ENCODE measurements around the gene ASCC3. TPM values are rescaled to one million over a fixed set of nuclear protein-coding genes. Genes with fewer than 3 reads are reported as not detected.

The ASCC3 gene, protein sequence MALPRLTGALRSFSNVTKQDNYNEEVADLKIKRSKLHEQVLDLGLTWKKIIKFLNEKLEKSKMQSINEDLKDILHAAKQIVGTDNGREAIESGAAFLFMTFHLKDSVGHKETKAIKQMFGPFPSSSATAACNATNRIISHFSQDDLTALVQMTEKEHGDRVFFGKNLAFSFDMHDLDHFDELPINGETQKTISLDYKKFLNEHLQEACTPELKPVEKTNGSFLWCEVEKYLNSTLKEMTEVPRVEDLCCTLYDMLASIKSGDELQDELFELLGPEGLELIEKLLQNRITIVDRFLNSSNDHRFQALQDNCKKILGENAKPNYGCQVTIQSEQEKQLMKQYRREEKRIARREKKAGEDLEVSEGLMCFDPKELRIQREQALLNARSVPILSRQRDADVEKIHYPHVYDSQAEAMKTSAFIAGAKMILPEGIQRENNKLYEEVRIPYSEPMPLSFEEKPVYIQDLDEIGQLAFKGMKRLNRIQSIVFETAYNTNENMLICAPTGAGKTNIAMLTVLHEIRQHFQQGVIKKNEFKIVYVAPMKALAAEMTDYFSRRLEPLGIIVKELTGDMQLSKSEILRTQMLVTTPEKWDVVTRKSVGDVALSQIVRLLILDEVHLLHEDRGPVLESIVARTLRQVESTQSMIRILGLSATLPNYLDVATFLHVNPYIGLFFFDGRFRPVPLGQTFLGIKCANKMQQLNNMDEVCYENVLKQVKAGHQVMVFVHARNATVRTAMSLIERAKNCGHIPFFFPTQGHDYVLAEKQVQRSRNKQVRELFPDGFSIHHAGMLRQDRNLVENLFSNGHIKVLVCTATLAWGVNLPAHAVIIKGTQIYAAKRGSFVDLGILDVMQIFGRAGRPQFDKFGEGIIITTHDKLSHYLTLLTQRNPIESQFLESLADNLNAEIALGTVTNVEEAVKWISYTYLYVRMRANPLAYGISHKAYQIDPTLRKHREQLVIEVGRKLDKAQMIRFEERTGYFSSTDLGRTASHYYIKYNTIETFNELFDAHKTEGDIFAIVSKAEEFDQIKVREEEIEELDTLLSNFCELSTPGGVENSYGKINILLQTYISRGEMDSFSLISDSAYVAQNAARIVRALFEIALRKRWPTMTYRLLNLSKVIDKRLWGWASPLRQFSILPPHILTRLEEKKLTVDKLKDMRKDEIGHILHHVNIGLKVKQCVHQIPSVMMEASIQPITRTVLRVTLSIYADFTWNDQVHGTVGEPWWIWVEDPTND (N-terminal part only)
- 22.6 and 25.9 TPM in 2 replicates for total RNA-seq (2014; rRNA removed; shearing (Covaris generic); ENCODE audit: low replicate concordance)

DNA sequence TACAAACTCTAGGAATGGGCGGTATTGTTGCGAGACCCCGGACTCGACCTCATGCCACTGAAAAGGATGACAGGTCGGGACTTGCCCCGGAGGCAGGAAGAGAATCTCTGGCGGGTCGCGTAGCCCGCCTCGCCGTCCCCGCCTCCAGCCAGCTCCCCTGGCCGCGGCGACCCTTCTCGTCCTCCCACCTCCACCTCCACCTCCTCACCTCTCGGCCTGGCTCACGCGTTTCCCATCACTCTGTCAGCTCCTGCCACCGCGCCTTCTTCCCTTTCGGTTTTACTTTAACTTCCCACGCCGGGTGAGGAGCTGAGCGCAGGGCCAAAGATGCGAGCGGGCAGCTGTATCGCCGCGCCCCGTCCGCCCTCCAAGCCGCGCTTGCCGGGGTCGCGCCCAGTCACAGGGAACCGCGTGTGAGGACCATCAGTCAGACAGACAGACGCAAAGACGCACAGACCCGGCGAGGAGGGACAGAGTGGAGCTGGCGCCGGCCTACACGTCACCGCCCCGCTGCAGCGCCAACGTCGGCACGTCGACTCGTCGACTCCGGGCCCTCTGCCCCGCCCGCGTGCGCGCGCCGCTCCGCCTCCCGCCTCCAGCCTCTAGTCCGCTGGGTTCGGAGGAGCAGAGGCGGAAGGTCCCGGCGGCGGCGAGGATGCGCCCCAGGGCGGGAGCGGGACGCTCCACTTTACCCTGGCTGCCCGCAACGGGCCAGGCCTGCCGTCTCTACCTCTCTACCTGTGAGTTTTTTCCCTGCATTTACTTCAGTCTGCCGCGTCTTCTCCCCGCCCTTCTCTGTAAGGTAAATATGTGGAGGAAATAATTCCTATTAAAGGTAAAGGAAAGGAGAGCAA, at the start of gene ASCC3:
Gene ASCC3, minus strand, starts transcription at position 477 of the 854 bp plus-strand sequence. CDS start 13,332 bp downstream, outside the sequence.
- peak; percentile 91 for DNase-seq (ENCODE audit: low read depth)
- in situ Hi-C loops (cut with HindIII; ENCODE audit: low pct_unique_long_range_greater_than_20kb, low sequenced_read_pairs), result no loop called here

DNA sequence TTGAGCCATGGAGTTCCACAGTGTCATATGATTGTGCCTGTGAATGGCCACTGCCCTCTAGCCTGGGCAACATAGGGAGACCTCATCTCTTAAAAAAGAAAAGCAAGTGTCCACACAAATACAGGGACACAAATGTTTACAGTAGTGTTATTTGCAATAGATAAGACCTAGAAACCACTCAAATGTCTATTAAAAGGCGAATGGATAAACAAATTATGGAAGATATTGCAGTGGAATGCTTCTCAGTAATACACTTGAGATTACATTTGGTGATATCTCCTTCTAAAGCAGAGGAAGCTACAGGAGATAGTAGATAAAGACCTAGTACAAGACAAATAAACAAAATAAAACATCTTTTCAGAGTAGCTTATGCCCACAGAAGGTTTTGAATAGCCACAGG, 44.6 kb upstream of the ASCC3 start:
- in situ Hi-C loops (cut with HindIII; ENCODE audit: low pct_unique_long_range_greater_than_20kb, low sequenced_read_pairs), result no loop called here
- DNase-seq (ENCODE audit: low read depth), result no peak

DNA sequence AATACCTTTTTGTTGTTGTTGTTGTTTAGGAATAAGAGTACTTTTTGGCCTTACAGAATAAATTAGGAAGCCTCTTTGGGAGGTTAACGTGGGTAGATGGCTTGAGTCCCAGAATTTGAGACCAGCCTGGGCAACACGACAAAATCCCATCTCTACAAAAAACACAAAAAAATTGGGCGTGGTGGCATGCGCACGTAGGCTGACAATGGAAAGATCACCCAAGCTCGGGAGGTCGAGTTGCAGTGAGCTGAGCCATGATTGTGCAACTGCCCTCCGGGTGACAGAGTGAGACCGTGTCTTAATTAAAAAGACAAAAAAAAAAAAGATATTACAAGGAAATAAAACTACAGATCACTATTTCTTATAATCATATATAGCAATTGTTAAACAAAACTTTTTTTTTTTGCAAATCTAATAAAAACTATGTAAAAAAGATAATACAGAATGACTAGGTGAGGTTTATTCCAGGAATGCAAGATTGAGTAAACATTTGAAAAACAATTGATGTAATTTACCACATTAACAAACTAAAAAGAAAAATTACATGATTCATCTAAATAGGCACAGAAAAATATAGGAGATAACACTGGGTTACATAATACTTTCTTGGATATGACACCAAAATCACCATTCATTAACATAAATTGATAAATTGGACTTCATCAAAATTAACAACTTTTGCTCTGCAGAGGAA, 43.6 kb upstream of the ASCC3 start:
- no peak for DNase-seq (ENCODE audit: low read depth)
- in situ Hi-C loops (cut with HindIII; ENCODE audit: low pct_unique_long_range_greater_than_20kb, low sequenced_read_pairs), result no loop called here

DNA sequence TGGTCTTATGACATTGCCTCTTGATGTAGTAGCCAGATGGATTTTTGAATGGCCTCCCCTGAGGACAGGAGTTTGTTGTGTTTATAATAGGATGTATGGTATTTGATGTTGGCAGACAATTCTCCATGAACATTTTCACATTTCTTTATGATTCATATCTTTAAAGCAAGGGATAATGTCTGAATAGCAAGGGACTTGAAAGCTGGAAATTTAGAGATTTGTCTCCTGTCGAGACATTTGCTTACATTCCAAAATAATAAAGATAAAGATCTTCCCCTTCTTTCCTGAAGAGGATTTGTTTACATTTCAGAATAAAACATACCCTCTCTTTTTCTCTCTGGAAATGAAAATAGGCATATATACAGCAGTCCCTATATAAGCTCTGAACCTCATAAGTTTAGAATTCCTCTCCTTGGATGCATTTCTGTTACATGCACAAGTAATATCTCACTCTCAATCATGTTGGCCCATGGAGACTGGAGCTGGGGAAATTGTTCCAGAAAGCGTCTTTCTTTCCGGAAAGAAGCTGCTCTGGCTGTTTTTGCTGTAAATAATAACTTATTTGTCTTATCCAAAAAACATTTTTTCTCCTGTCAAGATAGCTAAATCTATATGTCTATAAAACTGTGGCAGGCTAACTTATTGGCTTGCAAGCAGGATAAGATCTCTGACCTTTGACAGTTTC, 42.5 kb upstream of the ASCC3 start:
- DNase-seq (ENCODE audit: low read depth), result no peak
- in situ Hi-C loops (cut with HindIII; ENCODE audit: low pct_unique_long_range_greater_than_20kb, low sequenced_read_pairs), result no loop called here

DNA sequence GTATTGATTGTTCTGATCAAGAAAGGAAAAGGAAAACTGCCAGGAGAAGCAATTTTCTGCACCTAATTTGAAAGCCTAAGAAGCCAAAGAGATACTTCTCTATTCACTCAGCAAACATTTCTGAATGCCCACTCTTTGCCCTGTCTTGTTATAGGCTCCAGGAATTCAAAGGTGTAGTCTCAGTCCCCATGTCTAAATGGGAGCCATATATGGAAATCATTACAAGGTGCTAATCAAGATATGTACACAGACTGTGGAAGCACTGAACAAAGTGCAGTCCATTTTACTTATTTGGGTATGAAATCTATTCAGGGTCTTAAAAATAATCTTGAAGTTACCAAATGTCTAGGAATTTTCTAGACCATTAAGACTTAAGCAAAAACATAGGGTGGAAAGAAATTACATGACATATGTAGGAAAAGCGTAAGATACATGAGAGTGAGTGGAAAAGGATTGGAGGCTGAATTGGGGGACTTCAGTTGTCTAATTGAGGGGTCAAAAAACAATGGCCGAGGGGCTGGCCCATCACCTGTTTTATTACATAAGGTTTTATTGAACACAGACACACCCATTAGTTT, 39.0 kb upstream of the ASCC3 start:
- in situ Hi-C loops (cut with HindIII; ENCODE audit: low pct_unique_long_range_greater_than_20kb, low sequenced_read_pairs), result no loop called here
- DNase-seq (ENCODE audit: low read depth), result no peak

DNA sequence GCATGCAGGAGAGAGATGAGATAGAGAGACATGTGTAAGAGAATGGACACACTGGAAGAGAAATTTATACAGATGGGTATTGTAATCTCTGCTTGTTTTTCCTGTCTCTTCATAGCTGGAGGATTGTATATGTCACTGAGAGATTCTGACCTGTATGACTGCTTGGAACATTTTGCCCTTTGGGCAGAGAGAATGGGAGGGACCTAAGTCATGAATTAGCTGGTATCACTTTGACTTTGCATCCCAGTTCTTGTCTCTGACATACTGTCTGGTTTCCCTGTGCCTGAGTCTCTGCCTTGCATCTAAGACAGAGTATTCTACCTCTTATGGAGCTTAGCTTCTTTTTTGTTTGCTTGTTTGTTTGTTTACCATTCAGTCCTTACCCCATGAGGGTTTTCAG, 37.0 kb upstream of the ASCC3 start:
- in situ Hi-C loops (cut with HindIII; ENCODE audit: low pct_unique_long_range_greater_than_20kb, low sequenced_read_pairs), result no loop called here
- no peak for DNase-seq (ENCODE audit: low read depth)

DNA sequence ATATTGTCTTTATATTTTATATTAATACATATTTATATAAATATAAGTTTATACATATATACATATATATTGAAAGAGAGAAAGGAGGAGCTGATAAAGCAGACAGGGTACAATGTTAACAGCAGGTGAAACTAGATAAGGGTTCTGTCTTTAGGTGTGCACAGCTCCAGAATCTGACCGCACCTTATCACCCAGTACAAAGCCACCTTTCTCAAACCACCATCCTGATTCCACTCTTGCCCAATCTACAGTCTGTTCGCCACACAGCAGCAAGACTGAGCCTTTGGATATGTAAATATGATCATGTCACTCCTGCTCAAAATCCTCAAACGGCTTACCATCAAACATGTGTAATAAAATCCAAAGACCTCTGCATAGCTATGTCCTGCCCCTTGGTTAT, 34.7 kb upstream of the ASCC3 start:
- in situ Hi-C loops (cut with HindIII; ENCODE audit: low pct_unique_long_range_greater_than_20kb, low sequenced_read_pairs), result no loop called here
- no peak for DNase-seq (ENCODE audit: low read depth)

DNA sequence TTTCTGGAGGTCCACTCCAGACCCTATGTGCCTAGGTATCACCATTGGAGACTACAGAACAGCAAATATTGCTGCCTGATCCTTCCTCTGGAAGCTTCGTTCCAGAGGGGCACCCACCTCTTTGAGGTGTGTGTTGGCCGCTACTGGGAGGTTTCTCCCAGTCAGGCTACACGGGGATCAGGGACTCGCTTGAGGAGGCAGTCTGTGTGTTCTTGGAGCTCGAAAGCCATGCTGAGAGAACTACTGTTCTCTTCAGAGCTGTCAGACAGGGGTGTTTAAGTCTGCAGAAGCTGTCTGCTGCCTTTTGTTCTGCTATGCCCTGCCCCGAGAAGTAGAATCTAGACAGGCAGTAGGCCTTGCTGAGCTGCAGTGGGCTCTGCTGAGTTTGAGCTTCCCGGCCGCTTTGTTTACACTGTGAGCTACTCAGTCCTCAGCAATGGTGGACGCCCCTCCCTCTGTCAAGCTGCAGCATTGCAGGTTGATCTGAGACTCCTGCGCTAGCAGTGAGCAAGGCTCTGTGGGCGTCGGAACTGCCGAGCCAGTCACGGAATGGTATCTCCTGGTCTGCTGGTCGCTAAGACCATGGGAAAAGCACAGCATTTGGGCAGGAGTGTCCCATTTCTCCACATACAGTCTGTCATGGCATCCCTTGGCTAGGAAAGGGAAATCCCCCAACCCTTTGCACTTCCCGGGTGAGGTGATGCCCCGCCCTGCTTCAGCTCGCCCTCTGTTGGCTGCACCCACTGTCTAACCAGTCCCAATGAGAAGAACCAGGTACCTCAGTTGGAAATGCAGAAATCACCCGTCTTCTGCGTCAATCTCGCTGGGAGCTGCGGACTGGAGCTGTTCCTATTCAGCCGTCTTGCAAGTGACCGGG, 32.5 kb upstream of the ASCC3 start:
- in situ Hi-C loops (cut with HindIII; ENCODE audit: low pct_unique_long_range_greater_than_20kb, low sequenced_read_pairs), result no loop called here
- DNase-seq (ENCODE audit: low read depth), result no peak

DNA sequence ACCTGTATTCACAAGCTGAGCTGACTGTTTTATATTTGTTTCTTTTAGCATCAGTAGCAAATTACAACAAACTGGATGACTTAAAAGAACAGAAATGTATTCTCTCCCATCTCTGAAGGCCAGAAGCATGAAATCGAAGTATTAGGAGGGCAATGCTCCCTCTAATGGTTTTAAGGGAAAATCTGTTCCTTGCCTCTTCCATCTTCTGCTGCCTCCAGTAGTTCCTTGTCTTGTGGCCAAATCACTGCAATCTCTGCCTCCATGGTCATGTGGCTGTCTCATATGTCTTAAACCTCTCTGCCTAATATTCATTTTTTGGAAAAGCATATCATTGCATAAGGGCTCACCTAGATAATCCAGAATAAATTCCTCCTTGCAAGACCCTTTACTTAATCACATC, 25.2 kb upstream of the ASCC3 start:
- in situ Hi-C loops (cut with HindIII; ENCODE audit: low pct_unique_long_range_greater_than_20kb, low sequenced_read_pairs), result no loop called here

DNA sequence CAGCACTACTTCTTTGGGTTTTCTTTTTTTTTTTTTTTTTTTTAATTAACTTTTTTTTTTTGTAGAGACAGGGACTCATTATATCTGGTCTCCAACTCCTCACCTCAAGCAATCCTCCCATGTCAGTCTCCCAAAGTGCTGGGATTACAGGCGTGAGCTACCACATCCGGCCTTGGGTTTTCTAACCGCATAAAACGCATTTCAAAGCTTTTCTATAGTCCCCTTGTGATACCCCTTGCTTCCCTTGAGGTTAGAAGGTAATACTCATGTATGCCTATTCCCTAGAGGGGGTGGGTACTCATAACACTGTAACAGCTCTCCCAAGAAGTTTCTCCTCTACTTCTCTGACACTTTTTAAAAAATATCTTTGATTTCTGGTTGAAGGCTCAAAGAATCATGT, 23.9 kb upstream of the ASCC3 start:
- in situ Hi-C loops (cut with HindIII; ENCODE audit: low pct_unique_long_range_greater_than_20kb, low sequenced_read_pairs), result no loop called here
- DNase-seq (ENCODE audit: low read depth), result no peak

More for the DNA sequence above, 25.2 kb upstream of the ASCC3 start:
- no peak for DNase-seq (ENCODE audit: low read depth)

DNA sequence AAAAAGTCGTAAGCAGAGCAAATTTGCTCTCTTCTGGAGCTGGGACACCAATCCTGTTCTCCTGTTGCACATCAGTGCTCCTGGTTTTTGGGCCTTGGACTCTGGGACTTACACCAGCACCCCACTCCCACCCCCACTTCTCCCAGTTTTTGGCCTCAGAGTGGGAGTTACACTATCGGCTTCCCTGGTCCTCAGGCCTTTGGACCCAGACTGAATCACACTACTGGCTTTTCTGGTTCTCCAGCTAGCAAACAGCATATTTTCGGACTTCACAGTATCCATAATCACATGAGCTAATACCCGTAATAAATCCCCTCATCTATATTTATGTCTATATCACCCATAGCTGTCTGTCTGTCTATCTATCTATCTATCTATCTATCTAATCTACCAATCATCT, 23.2 kb upstream of the ASCC3 start:
- DNase-seq (ENCODE audit: low read depth), result no peak
- in situ Hi-C loops (cut with HindIII; ENCODE audit: low pct_unique_long_range_greater_than_20kb, low sequenced_read_pairs), result no loop called here

DNA sequence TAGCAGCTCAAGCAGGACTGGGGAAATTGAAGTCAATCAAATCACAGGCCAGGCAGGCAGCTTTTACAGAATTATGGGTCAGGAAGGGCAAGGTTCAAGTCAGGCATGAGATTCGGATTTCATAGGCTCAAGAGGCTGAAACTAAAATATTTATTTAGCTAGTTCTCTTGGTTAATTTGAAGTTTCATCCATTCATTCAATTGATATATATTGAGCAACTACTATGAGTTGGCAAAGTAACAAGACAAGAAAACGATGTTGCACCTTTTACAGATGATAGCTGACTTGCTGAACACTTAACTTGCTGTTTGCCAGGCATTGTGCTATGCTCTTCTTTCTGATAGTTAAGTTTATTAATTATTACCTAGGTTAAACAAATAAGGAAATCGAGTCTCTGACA, 20.5 kb upstream of the ASCC3 start:
- no peak for DNase-seq (ENCODE audit: low read depth)
- in situ Hi-C loops (cut with HindIII; ENCODE audit: low pct_unique_long_range_greater_than_20kb, low sequenced_read_pairs), result no loop called here

DNA sequence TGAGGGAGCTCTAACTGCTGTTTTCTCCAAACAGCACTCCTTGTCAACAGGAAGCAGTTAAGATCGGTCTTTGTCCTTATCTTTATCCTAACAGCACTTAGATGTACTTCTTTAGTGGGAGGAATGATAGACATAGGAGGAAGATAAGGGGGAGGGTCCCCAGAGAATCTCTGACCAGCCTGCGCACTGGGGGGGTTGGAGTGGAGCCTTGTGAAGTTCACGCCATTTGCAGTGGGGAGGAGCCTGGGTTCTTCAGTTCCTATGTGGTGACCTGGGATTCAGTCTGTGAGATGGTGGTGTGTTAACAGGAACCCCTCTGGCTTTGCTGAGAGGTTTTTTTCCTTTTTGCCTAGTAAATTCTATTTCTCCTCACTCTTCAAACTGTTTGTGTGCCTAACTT, 18.1 kb upstream of the ASCC3 start:
- no peak for DNase-seq (ENCODE audit: low read depth)
- in situ Hi-C loops (cut with HindIII; ENCODE audit: low pct_unique_long_range_greater_than_20kb, low sequenced_read_pairs), result no loop called here

DNA sequence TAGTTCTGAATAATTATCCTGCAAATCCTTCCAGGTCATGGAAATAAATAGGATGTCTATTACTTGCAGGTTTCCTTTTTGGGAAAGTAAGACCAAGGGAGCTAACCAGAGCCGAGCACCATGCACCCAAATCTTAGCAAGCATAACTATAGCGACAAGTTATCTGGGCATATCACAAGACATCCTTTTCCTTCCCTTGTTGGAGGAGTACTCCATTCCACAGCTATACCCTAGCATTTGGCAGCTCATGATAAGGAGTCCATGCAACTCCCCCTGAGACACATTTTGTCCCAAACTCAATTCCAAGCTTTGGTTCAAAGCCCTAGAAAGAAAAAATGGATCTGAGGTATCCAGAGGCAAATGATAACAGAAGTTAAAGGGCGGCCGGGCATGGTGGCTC, 16.5 kb upstream of the ASCC3 start:
- in situ Hi-C loops (cut with HindIII; ENCODE audit: low pct_unique_long_range_greater_than_20kb, low sequenced_read_pairs), result no loop called here

DNA sequence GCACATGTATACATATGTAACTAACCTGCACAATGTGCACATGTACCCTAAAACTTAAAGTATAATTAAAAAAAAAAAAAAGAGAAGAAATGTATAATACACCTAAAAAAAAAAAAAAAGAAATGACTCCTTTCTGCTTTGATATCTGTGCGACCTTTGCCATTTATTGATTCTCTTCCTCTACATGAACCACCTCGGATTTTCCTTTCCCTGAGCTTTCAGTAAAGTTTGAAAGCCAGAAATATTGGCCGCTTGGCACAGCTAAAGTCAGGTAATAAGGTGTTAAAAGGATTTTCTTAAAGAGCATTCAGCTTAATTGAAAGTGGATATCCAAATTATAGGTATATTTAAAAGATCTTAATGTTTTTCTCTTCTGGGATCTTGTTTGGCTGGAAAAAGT, 12.6 kb upstream of the ASCC3 start:
- no peak for DNase-seq (ENCODE audit: low read depth)
- in situ Hi-C loops (cut with HindIII; ENCODE audit: low pct_unique_long_range_greater_than_20kb, low sequenced_read_pairs), result no loop called here

More for the DNA sequence above, 16.5 kb upstream of the ASCC3 start:
- DNase-seq (ENCODE audit: low read depth), result no peak

DNA sequence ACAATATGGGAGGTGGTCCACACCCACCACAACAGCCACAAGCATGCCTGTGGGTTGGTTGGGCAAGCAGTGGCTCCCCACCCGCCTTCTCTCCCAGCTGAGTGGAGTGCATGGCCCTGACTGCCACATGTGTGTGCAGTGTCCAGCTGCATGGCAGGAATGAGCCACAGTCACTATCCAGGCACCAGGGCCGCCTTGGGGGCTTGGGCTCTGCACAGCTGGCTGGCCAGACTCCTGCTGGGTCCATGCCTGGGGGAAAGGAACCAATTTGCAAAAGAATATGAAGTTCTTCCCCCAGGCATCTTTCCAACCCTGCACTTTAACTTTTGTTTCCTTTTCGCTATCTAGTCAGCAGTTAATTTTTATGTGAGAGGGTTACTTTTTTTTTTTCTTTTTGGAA, 11.6 kb upstream of the ASCC3 start:
- DNase-seq (ENCODE audit: low read depth), result no peak
- in situ Hi-C loops (cut with HindIII; ENCODE audit: low pct_unique_long_range_greater_than_20kb, low sequenced_read_pairs), result no loop called here

All from Caki2 (cell line).